ENCODE measurements around the gene MYH11.

DNA sequence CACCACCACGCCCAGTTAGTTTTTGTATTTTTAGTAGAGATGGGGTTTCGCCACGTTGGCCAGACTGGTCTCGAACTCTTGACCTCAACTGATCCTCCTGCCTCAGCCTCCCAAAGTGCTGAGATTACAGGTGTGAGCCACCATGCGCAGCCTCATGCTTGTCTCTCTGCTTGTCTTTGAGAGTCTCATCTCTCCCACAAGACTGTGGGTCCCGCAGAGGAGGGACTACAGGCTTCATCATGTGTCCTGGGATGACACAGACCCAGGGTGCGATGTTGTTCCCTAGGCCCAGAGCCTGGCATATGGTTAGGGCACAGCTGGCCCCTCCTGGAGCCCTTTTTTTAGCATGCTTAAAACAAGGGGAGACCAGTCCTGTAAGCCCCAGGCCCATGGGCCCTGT, 104.9 kb downstream of the MYH11 start:
- TF ChIP-seq POLR2A (IDR thresholded peaks at IDR 0.05; ENCODE audit: low read depth, low read length), result no peak
- no peak for TF ChIP-seq TAF1 (IDR thresholded peaks at IDR 0.05; ENCODE audit: borderline replicate concordance, low read depth, low read length)
- no peak for TF ChIP-seq POLR2AphosphoS5 (IDR thresholded peaks at IDR 0.05; ENCODE audit: low read depth, low read length)
